Measurements from ENCODE around the gene TBC1D1. TPM values are rescaled to one million over a fixed set of nuclear protein-coding genes. Genes with fewer than 3 reads are reported as not detected.

The TBC1D1 gene
- total and polyA plus RNA-seq, 2 experiments from 2014 or later, result 53.9 to 151 TPM

GRCh38 chr4:38075370-38076152, 184.7 kb downstream of the TBC1D1 start:
- Mint-ChIP-seq H3K4me3 (no peak overlapping the region), H3K27me3 (ENCODE audit: insufficient read depth, low read depth, poor library complexity) (peaks cover 4% of the 10 kb centered on the region), H3K4me1 (peaks cover 7% of the 10 kb centered on the region), H3K9me3 (no peaks in the 10 kb centered on the region), H3K27ac (peak overlapping the region; percentile 23; the same call in 1 of the 2 replicates), H3K36me3 (ENCODE audit: low read depth) (peaks cover 11% of the 10 kb centered on the region)
- Histone ChIP-seq H3K79me2 (replicated peaks; ENCODE audit: insufficient read depth) (no peaks in the 10 kb centered on the region), H3K27ac (ENCODE audit: low read depth) (no peak overlapping the region), H3K4me1 (ENCODE audit: insufficient read depth) (no peaks in the 10 kb centered on the region), H3F3A (replicated peaks; ENCODE audit: low read depth) (no peaks in the 10 kb centered on the region), H3K4me3 (no peak overlapping the region), H3K9me2 (ENCODE audit: insufficient read depth) (no peaks in the 10 kb centered on the region), H2AFZ (no peak overlapping the region), H3K36me3 (ENCODE audit: insufficient read depth) (no peaks in the 10 kb centered on the region), H3K27me3 (ENCODE audit: insufficient read depth) (no peaks in the 10 kb centered on the region), H4K20me1 (replicated peaks; ENCODE audit: insufficient read depth) (no peaks in the 10 kb centered on the region), H3K4me2 (no peak overlapping the region)
- no peak for ATAC-seq
- TF ChIP-seq ZNF331 (CRISPR knock-in tag; IDR thresholded peaks at IDR 0.05; ENCODE audit: low read depth), result no peak
- no peak for TF ChIP-seq POLR2AphosphoS5 (IDR thresholded peaks at IDR 0.05; ENCODE audit: low read depth)
- no peak for TF ChIP-seq JUNB (IDR thresholded peaks at IDR 0.05; ENCODE audit: unreplicated experiment)
- no peak for TF ChIP-seq ETS1 (IDR thresholded peaks at IDR 0.05)
- no peak for DNase-seq (ENCODE audit: low spot score)

- no peaks in the 10 kb centered on the region for H3K79me2 ChIP-seq (replicated peaks; ENCODE audit: insufficient read depth)
- no peak overlapping the region for H3K4me3 Mint-ChIP-seq
- no peaks in the 10 kb centered on the region for H3K27me3 ChIP-seq (ENCODE audit: insufficient read depth)
- H4K20me1 ChIP-seq (replicated peaks; ENCODE audit: insufficient read depth), result no peaks in the 10 kb centered on the region
- no peak for ATAC-seq
- no peak for TF ChIP-seq REST (IDR thresholded peaks at IDR 0.05; ENCODE audit: unreplicated experiment)
- no peak for TF ChIP-seq JUNB (IDR thresholded peaks at IDR 0.05; ENCODE audit: unreplicated experiment)
- no peak for TF ChIP-seq STAT1 (IDR thresholded peaks at IDR 0.05; ENCODE audit: unreplicated experiment)
- TF ChIP-seq ZNF114 (CRISPR knock-in tag; IDR thresholded peaks at IDR 0.05), result no peak
- no peak overlapping the region for H3K4me2 ChIP-seq
- H3K36me3 ChIP-seq (ENCODE audit: insufficient read depth), result no peaks in the 10 kb centered on the region
- no peak overlapping the region; the same call in 1 of the 2 replicates for H3K27ac Mint-ChIP-seq
- H3K4me1 Mint-ChIP-seq, result peaks cover 3% of the 10 kb centered on the region; the same call in 2 of the 3 replicates
- H3K9me3 Mint-ChIP-seq, result no peaks in the 10 kb centered on the region
- H3K9me2 ChIP-seq (ENCODE audit: insufficient read depth), result no peaks in the 10 kb centered on the region
- no peaks in the 10 kb centered on the region for H3K4me1 ChIP-seq (ENCODE audit: insufficient read depth)
- H3K27ac ChIP-seq (ENCODE audit: low read depth), result no peak overlapping the region
- H2AFZ ChIP-seq, result no peak overlapping the region
- H3K36me3 Mint-ChIP-seq (ENCODE audit: low read depth), result peaks cover 12% of the 10 kb centered on the region
- no peak for DNase-seq (ENCODE audit: low spot score)
- no peaks in the 10 kb centered on the region for H3F3A ChIP-seq (replicated peaks; ENCODE audit: low read depth)
- no peak overlapping the region for H3K4me3 ChIP-seq
- peaks cover 4% of the 10 kb centered on the region for H3K27me3 Mint-ChIP-seq (ENCODE audit: insufficient read depth, low read depth, poor library complexity)
These were observed 185.3 kb downstream of the TBC1D1 start for GRCh38 chr4:38076153-38076669.

Data from GM23338 (cell line).